ENCODE data around the gene DDX47.
"Not testable (repeated sequence)": the region's sequence is repeated elsewhere in the genome, so short reads cannot be mapped to it uniquely, and the experiment has no call there.

DDX47 gene

GRCh38 chr12:12797794-12798152 lies 15.4 kb upstream of the DDX47 start:
- peak; percentile 62 for DNase-seq

- no peak for DNase-seq
Measured at GRCh38 chr12:12798480-12798879, 14.7 kb upstream of the DDX47 start.

- DNase-seq: no peak
Measured at GRCh38 chr12:12799163-12799920, 13.8 kb upstream of the DDX47 start.

GRCh38 chr12:12800406-12801180 lies 12.6 kb upstream of the DDX47 start:
- DNase-seq: peak; percentile 64

GRCh38 chr12:12801656-12802055 lies 11.5 kb upstream of the DDX47 start:
- DNase-seq: peak; percentile 73

- DNase-seq: peak; percentile 100
Measured at GRCh38 chr12:12803186-12803585, 10.0 kb upstream of the DDX47 start.

GRCh38 chr12:12804011-12804410 lies 9.1 kb upstream of the DDX47 start:
- peak; percentile 98 for DNase-seq

GRCh38 chr12:12804432-12804886 lies 8.7 kb upstream of the DDX47 start:
- DNase-seq: peak; percentile 95

- peak; percentile 40 for DNase-seq
Measured at GRCh38 chr12:12806784-12807516, 6.2 kb upstream of the DDX47 start.

- not testable (repeated sequence) for DNase-seq
Measured at GRCh38 chr12:12807517-12807903, 5.6 kb upstream of the DDX47 start.

- peak; percentile 98 for DNase-seq
Measured at GRCh38 chr12:12807970-12808702, 5.0 kb upstream of the DDX47 start.

- peak; percentile 85 for DNase-seq
Measured at GRCh38 chr12:12810553-12811021, 2.6 kb upstream of the DDX47 start.

- DNase-seq: no peak
Measured at GRCh38 chr12:12811343-12811742, 1.8 kb upstream of the DDX47 start.

- no peak for DNase-seq
Measured at GRCh38 chr12:12812174-12812573, 972 bp upstream of the DDX47 start.

GRCh38 chr12:12812618-12813119 lies 477 bp upstream of the DDX47 start:
- DNase-seq: no peak

- DNase-seq: no peak
Measured at GRCh38 chr12:12817616-12818015, 4.5 kb downstream of the DDX47 start.

GRCh38 chr12:12818701-12819100 lies 5.6 kb downstream of the DDX47 start:
- no peak for DNase-seq

- no peak for DNase-seq
Measured at GRCh38 chr12:12819221-12819620, 6.1 kb downstream of the DDX47 start.

GRCh38 chr12:12819752-12820311 lies 6.7 kb downstream of the DDX47 start:
- no peak for DNase-seq

GRCh38 chr12:12820376-12820775 lies 7.2 kb downstream of the DDX47 start:
- DNase-seq: not testable (repeated sequence)

- no peak for DNase-seq
Measured at GRCh38 chr12:12821975-12822374, 8.8 kb downstream of the DDX47 start.

GRCh38 chr12:12822886-12823285 lies 9.7 kb downstream of the DDX47 start:
- no peak for DNase-seq

Data from DMS53 (cell line).